HEK293 (cell line): ENCODE measurements around the gene ESPL1.

ENCODE experiments used
- CTCF ChIA-PET: fragments of 350-600 bp; formaldehyde crosslinking; extraction: SDS; loops from one replicate; lab custom pipeline; 2021; ENCODE audit warnings: antibody characterized with exemption; lab: Yijun Ruan, JAX
- POLR2A ChIA-PET: fragments of 300-600 bp; formaldehyde crosslinking; extraction: SDS; loops from one replicate; lab custom pipeline; 2020; ENCODE audit warnings: antibody characterized with exemption, inconsistent platforms; lab: Yijun Ruan, JAX
- H3K27ac ChIP-seq: fragments of 200-500 bp; sonication (Bioruptor generic); 2 replicates; pipeline ENCODE4 v1.5.1; 2014; ENCODE audit warnings: low read depth, low read length, control low read depth, inconsistent platforms; ENCODE audit errors: extremely low read depth
- H3K36me3 ChIP-seq, 2 experiments: fragments of 200-500 bp in 1 of 2; sonication (Bioruptor generic) in 1 of 2; 1 replicate in 1 of 2; 2 replicates in 1 of 2; pipeline ENCODE4 v1.5.1; 2014 to 2017; ENCODE audit warnings: inconsistent platforms in 2 of 2, low read length in 2 of 2; ENCODE audit not compliant: control insufficient read depth in 2 of 2, insufficient read depth in 1 of 2
- H3K4me1 ChIP-seq: fragments of 200-500 bp; sonication (Bioruptor generic); 2 replicates; pipeline ENCODE4 v1.5.1; 2014; ENCODE audit warnings: mild to moderate bottlenecking, low read length, inconsistent platforms; ENCODE audit not compliant: control insufficient read depth, insufficient read depth
- H3K4me3 ChIP-seq: 2 replicates; pipeline ENCODE4 v1.5.1; 2011; ENCODE audit warnings: low read depth, mild to moderate bottlenecking, control low read depth, low read length, moderate library complexity
- H3K9me3 ChIP-seq: fragments of 200-500 bp; sonication (Bioruptor generic); 2 replicates; pipeline ENCODE4 v1.5.1; 2014; ENCODE audit warnings: low read depth, low read length, inconsistent platforms; ENCODE audit not compliant: control insufficient read depth, insufficient read depth
- BCL11A ChIP-seq: fragments of 450-650 bp; formaldehyde crosslinking; IDR thresholded peaks from 2 replicates; pipeline ENCODE4 v1.5.1; 2016; ENCODE audit warnings: low read depth, missing biosample characterization, missing genetic modification characterization
- GLIS1 ChIP-seq: fragments of 450-650 bp; formaldehyde crosslinking; IDR thresholded peaks from 2 replicates; pipeline ENCODE4 v1.5.1; 2016; ENCODE audit warnings: missing biosample characterization, missing genetic modification characterization
- INSM2 ChIP-seq: fragments of 450-650 bp; formaldehyde crosslinking; IDR thresholded peaks from 2 replicates; pipeline ENCODE4 v1.5.1; 2016; ENCODE audit warnings: missing biosample characterization, missing genetic modification characterization
- KLF16 ChIP-seq: fragments of 450-650 bp; formaldehyde crosslinking; IDR thresholded peaks from 2 replicates; pipeline ENCODE4 v1.5.1; 2017; ENCODE audit warnings: missing biosample characterization, missing genetic modification characterization
- KLF7 ChIP-seq: fragments of 450-650 bp; formaldehyde crosslinking; IDR thresholded peaks from 2 replicates; pipeline ENCODE4 v1.5.1; 2016; ENCODE audit warnings: missing biosample characterization, missing genetic modification characterization, borderline replicate concordance
- PRDM1 ChIP-seq: fragments of 450-650 bp; formaldehyde crosslinking; IDR thresholded peaks from 2 replicates; pipeline ENCODE4; 2016; ENCODE audit warnings: missing biosample characterization, missing genetic modification characterization
- PRDM10 ChIP-seq: fragments of 450-650 bp; formaldehyde crosslinking; IDR thresholded peaks from 2 replicates; pipeline ENCODE4 v1.5.1; 2016; ENCODE audit warnings: missing biosample characterization, missing genetic modification characterization
- PRDM4 ChIP-seq: fragments of 450-650 bp; formaldehyde crosslinking; IDR thresholded peaks from 2 replicates; pipeline ENCODE4 v1.5.1; 2017; ENCODE audit warnings: missing biosample characterization, missing genetic modification characterization
- SP3 ChIP-seq: fragments of 450-650 bp; formaldehyde crosslinking; IDR thresholded peaks from 2 replicates; pipeline ENCODE4 v1.5.1; 2016; ENCODE audit warnings: missing biosample characterization, missing genetic modification characterization
- TRIM28 ChIP-seq: IDR thresholded peaks from 2 replicates; pipeline ENCODE4 v1.6.1; 2011; ENCODE audit warnings: low read length, control low read depth, borderline replicate concordance
- ZBTB44 ChIP-seq: fragments of 450-650 bp; IDR thresholded peaks from 2 replicates; pipeline ENCODE4 v1.5.1; 2018; ENCODE audit warnings: missing biosample characterization, mild to moderate bottlenecking, missing genetic modification characterization
- ZBTB8A ChIP-seq: fragments of 450-650 bp; formaldehyde crosslinking; IDR thresholded peaks from 2 replicates; pipeline ENCODE4 v1.5.1; 2016; ENCODE audit warnings: missing biosample characterization, missing genetic modification characterization
- ZEB2 ChIP-seq: fragments of 450-650 bp; formaldehyde crosslinking; IDR thresholded peaks from 2 replicates; pipeline ENCODE4 v1.5.1; 2016; ENCODE audit warnings: missing biosample characterization, missing genetic modification characterization
- ZIC2 ChIP-seq: fragments of 450-650 bp; formaldehyde crosslinking; IDR thresholded peaks from 2 replicates; pipeline ENCODE4 v1.5.1; 2016; ENCODE audit warnings: missing biosample characterization, missing genetic modification characterization
- ZNF10 ChIP-seq: fragments of 450-650 bp; formaldehyde crosslinking; IDR thresholded peaks from 2 replicates; pipeline ENCODE4 v1.5.1; 2017; ENCODE audit warnings: missing biosample characterization, missing genetic modification characterization
- ZNF169 ChIP-seq: fragments of 450-650 bp; formaldehyde crosslinking; IDR thresholded peaks from 2 replicates; pipeline ENCODE4 v1.5.1; 2016; ENCODE audit warnings: missing biosample characterization, missing genetic modification characterization
- ZNF354C ChIP-seq: fragments of 450-650 bp; formaldehyde crosslinking; IDR thresholded peaks from 2 replicates; pipeline ENCODE4 v1.5.1; 2016; ENCODE audit warnings: missing biosample characterization, missing genetic modification characterization, low read depth, borderline replicate concordance
- ZNF398 ChIP-seq: fragments of 450-650 bp; formaldehyde crosslinking; IDR thresholded peaks from 2 replicates; pipeline ENCODE4 v1.5.1; 2017; ENCODE audit warnings: missing biosample characterization, missing genetic modification characterization
- ZNF423 ChIP-seq: fragments of 450-650 bp; formaldehyde crosslinking; IDR thresholded peaks from 2 replicates; pipeline ENCODE4 v1.5.1; 2016; ENCODE audit warnings: missing biosample characterization, missing genetic modification characterization
- ZNF561 ChIP-seq: fragments of 450-650 bp; IDR thresholded peaks from 2 replicates; pipeline ENCODE4 v1.5.1; 2018; ENCODE audit warnings: missing biosample characterization, missing genetic modification characterization, borderline replicate concordance
- ZNF585B ChIP-seq: fragments of 450-650 bp; formaldehyde crosslinking; IDR thresholded peaks from 2 replicates; pipeline ENCODE4 v1.5.1; 2016; ENCODE audit warnings: missing biosample characterization, missing genetic modification characterization
- ZNF76 ChIP-seq: fragments of 450-650 bp; formaldehyde crosslinking; IDR thresholded peaks from 2 replicates; pipeline ENCODE4; 2016; ENCODE audit warnings: low read depth, missing biosample characterization, missing genetic modification characterization, borderline replicate concordance
- ZNF777 ChIP-seq: fragments of 450-650 bp; formaldehyde crosslinking; IDR thresholded peaks from 2 replicates; pipeline ENCODE4 v1.5.1; 2017; ENCODE audit warnings: missing biosample characterization, missing genetic modification characterization, borderline replicate concordance
- ZSCAN5A ChIP-seq: fragments of 450-650 bp; formaldehyde crosslinking; IDR thresholded peaks from 2 replicates; pipeline ENCODE4 v1.5.1; 2016; ENCODE audit warnings: missing biosample characterization, missing genetic modification characterization

ESPL1 gene

GRCh38 chr12:53220694-53221202 is 47.4 kb upstream of the ESPL1 start:
- ChIA-PET CTCF (interaction anchor here (0.6 to 1.6 kb wide), 4 partner anchors 9 to 243 kb away, joined by 4 to 5 read pairs (median 5); partner anchors contain the start of gene AAAS), POLR2A (interaction anchor here (0.7 to 2.5 kb wide), 17 partner anchors 9 to 215 kb away, joined by 3 to 9 read pairs (median 3); partner anchors contain the start of genes AAAS, EIF4B, ESPL1 and MYG1)
- H3K4me3 ChIP-seq = peak overlapping the region; percentile 44
- H3K27ac ChIP-seq = peak overlapping the region; percentile 95; the same call in 1 of the 2 replicates
- no peaks in the 10 kb centered on the region for H3K9me3 ChIP-seq
- no peaks in the 10 kb centered on the region for H3K36me3 ChIP-seq
- H3K4me1 ChIP-seq = peaks cover 4% of the 10 kb centered on the region
- TF ChIP-seq ZSCAN5A (tag by site-specific recombination) = no peak
- TF ChIP-seq SP3 (tag by site-specific recombination) = peak; percentile 74; the same call in 1 of the 2 replicates
- no peak for TF ChIP-seq ZNF354C (tag by site-specific recombination)
- TF ChIP-seq INSM2 (tag by site-specific recombination) = 0 out of 2 replicates have a peak, but pooled peaks have one; percentile 73
- TF ChIP-seq TRIM28 = peak; percentile 57; the same call in 1 of the 2 replicates
- 0 out of 2 replicates have a peak, but pooled peaks have one; percentile 6 for TF ChIP-seq ZBTB44 (tag by site-specific recombination)
- TF ChIP-seq ZBTB8A (tag by site-specific recombination) = peak; percentile 90
- TF ChIP-seq PRDM4 (tag by site-specific recombination) = 0 out of 2 replicates have a peak, but pooled peaks have one; percentile 7
- no peak for TF ChIP-seq ZNF777 (tag by site-specific recombination)
- peak; percentile 63; the same call in 1 of the 2 replicates for TF ChIP-seq BCL11A (tag by site-specific recombination)
- TF ChIP-seq KLF7 = peak; percentile 36; the same call in 1 of the 2 replicates
- 0 out of 2 replicates have a peak, but pooled peaks have one; percentile 28 for TF ChIP-seq ZNF169 (tag by site-specific recombination)
- TF ChIP-seq GLIS1 (tag by site-specific recombination) = peak; percentile 82
- peak; percentile 56; the same call in 1 of the 2 replicates for TF ChIP-seq PRDM1 (tag by site-specific recombination)
- TF ChIP-seq ZNF76 (tag by site-specific recombination) = peak; percentile 46; the same call in 1 of the 2 replicates
- 0 out of 2 replicates have a peak, but pooled peaks have one; percentile 8 for TF ChIP-seq ZNF10
- TF ChIP-seq ZEB2 = 0 out of 2 replicates have a peak, but pooled peaks have one; percentile 56
- peak; percentile 97 for TF ChIP-seq PRDM10 (tag by site-specific recombination)
- TF ChIP-seq KLF16 (tag by site-specific recombination) = peak; percentile 36; the same call in 1 of the 2 replicates
- TF ChIP-seq ZNF585B = no peak
- peak; percentile 69 for TF ChIP-seq ZIC2 (tag by site-specific recombination)
- TF ChIP-seq ZNF423 (tag by site-specific recombination) = 0 out of 2 replicates have a peak, but pooled peaks have one; percentile 33
- TF ChIP-seq ZNF398 (tag by site-specific recombination) = peak; percentile 94
- TF ChIP-seq ZNF561 (tag by site-specific recombination) = peak; percentile 85
